ENCODE data around the gene CYP24A1. TPM values are rescaled to one million over a fixed set of nuclear protein-coding genes. Genes with fewer than 3 reads are reported as not detected.

Gene CYP24A1
- total RNA-seq, 2 donors from 2014 or later, result 1.9 TPM; not detected in 1

DNA sequence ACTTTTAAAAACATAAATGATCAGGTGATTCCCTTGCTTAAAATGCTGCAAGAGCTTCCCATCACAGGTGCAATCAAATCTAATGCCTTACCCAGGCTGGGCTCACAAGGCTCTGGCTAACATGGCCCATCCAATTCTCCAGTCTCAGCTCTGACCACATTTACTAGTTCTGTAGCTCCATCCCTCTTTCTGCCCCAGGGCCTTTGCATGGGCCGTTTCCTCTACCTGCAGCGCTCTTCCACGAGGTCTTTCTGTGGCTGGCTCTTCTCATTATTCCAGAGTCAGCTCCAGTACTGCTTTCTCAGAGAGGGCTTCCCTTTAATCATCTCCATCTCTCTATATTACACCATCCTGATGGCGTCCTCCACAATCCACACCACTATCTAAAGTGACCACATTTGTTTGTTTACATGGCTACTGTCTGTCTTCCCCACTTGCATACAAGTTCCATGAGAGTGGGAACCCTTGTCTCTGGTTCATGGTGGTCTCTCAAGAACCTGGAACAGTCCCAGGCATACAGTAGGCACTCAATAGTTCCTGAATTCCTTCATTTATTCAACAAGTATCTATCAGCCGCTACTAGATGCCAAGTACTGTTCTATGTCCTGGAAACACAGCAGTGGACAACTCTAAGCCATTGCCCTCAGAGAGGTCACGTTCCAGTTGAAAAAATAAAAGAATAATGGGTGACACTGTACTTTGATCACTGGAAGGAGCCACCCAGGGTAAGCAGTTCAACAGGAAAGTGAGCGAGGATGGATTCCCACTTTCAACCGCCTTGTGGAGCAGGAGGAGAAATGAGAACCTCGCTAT lies 12.6 kb downstream of the CYP24A1 start:
- H3K4me3 ChIP-seq, result no peak overlapping the region
- DNase-seq (ENCODE audit: low spot score), result no peak
- WGBS, result 91% methylated on average over 9 of the region's 9 CpGs
- no peaks in the 10 kb centered on the region for H3K4me1 ChIP-seq (replicated peaks)
- intact Hi-C loops (cut with DNase I), result no loop called here
- no peak overlapping the region for H3K27ac ChIP-seq
- H3K27me3 ChIP-seq (replicated peaks; ENCODE audit: insufficient read depth), result no peaks in the 10 kb centered on the region
- TF ChIP-seq, protein P1, sequence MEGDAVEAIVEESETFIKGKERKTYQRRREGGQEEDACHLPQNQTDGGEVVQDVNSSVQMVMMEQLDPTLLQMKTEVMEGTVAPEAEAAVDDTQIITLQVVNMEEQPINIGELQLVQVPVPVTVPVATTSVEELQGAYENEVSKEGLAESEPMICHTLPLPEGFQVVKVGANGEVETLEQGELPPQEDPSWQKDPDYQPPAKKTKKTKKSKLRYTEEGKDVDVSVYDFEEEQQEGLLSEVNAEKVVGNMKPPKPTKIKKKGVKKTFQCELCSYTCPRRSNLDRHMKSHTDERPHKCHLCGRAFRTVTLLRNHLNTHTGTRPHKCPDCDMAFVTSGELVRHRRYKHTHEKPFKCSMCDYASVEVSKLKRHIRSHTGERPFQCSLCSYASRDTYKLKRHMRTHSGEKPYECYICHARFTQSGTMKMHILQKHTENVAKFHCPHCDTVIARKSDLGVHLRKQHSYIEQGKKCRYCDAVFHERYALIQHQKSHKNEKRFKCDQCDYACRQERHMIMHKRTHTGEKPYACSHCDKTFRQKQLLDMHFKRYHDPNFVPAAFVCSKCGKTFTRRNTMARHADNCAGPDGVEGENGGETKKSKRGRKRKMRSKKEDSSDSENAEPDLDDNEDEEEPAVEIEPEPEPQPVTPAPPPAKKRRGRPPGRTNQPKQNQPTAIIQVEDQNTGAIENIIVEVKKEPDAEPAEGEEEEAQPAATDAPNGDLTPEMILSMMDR (IDR thresholded peaks at IDR 0.05), result no peak
- no peak for TF ChIP-seq POLR2A (IDR thresholded peaks at IDR 0.05)
- TF ChIP-seq POLR2AphosphoS5 (IDR thresholded peaks at IDR 0.05), result no peak
- no peaks in the 10 kb centered on the region for H3K9me3 ChIP-seq
- no peaks in the 10 kb centered on the region for H3K36me3 ChIP-seq

DNA sequence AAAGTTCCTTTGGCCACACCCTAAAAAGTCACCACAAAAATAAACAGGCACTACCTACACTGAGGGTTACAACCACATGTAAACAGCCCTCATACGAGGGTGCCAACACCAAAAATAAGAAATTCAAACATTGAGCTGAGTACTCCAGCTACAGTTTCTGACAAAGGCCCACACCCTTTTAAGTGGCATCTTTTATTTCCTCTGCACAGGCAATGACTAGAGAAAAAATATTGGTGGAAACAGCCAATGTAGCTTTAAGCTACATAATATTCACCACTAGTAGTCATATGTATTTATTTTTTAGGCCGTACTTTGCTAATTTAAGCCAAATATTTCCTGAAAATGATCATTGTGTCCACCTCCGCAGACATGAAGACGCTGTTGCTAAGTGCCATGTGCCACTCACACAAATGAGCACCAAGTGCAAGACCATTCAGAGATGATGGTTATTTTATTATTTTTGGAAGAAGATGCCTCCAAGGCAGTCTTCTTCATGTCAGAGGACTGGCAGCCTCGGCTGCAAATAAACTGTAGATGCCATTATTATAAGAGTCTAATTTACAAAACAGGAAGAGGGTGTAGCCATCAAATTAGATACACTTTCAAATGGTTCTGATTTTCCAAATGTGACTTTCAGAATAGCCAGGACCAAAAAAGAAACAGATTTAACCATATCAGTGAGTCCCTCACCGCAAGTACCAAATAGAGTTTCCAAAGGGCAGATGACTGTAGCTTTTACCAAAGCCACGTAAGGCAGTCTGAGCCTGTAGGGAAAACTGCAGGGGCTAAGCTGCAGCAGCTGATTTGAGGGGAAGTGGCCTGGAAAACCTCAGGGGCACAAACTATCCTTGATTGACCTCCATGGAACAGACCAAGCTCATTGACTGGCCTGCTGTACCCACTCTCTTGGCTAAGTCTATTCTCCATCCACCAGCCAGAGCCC lies 13.4 kb downstream of the CYP24A1 start:
- H3K36me3 ChIP-seq, result no peaks in the 10 kb centered on the region
- no peak overlapping the region for H3K27ac ChIP-seq
- H3K4me1 ChIP-seq (replicated peaks), result no peaks in the 10 kb centered on the region
- no peak for DNase-seq (ENCODE audit: low spot score)
- no peak for TF ChIP-seq POLR2AphosphoS5 (IDR thresholded peaks at IDR 0.05)
- TF ChIP-seq, protein P1 (IDR thresholded peaks at IDR 0.05), result no peak
- TF ChIP-seq POLR2A (IDR thresholded peaks at IDR 0.05), result no peak
- 86% methylated on average over 7 of the region's 7 CpGs for WGBS
- no peak overlapping the region for H3K4me3 ChIP-seq
- intact Hi-C loops (cut with DNase I), result no loop called here
- H3K27me3 ChIP-seq (replicated peaks; ENCODE audit: insufficient read depth), result no peaks in the 10 kb centered on the region
- H3K9me3 ChIP-seq, result no peaks in the 10 kb centered on the region

DNA sequence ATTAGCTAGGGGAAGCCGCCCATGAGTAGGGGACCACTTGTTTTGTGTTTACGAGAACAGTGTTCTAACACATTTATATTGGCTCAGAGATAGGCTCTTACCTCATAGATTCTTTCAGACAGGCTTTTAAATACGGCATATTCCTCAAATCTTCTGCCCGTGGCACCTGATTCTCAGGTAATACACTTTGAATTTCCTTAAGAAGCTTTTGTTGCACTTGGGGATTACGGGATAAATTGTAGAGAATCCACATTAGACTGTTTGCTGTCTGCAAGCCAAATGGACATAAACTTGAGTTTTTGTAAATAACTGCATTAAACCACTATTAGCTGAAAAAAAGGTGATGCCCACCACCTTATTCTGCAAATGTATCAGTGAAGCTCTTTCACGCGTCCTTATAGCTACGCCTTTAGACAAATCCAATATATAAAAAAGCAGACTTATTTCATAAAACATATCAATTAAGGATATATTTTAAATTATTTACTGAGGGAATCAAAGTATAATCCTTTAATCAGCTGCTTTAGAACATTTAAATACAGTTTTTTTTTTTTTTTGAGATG lies 14.8 kb downstream of the CYP24A1 start:
- WGBS, result 66% methylated on average over 8 of the region's 8 CpGs
- H3K9me3 ChIP-seq, result no peaks in the 10 kb centered on the region
- H3K4me1 ChIP-seq (replicated peaks), result no peaks in the 10 kb centered on the region
- intact Hi-C loops (cut with DNase I), result no loop called here
- DNase-seq (ENCODE audit: low spot score), result no peak
- H3K27me3 ChIP-seq (replicated peaks; ENCODE audit: insufficient read depth), result no peaks in the 10 kb centered on the region
- H3K27ac ChIP-seq, result no peak overlapping the region
- no peaks in the 10 kb centered on the region for H3K36me3 ChIP-seq
- TF ChIP-seq, protein P1 (IDR thresholded peaks at IDR 0.05), result no peak
- H3K4me3 ChIP-seq, result no peak overlapping the region

DNA sequence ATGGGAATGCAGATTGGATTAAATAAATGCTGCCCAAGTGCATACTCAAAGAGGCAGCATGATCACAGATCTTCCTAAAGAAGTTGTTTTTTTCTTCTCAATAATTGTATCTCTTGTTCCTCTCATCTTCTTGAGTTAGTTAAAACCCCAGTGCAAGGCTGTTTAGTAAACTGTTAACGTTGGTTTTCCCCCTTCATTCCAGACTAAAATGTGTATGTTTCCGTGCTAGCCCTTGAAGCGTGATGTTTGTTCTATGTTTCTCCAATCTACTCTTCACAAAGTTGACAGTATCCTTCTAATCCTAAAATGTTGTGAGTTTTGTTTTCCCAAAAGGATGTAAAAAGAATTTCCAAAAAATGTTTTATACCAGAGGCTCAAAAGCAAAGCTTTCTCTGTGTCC lies 15.6 kb downstream of the CYP24A1 start:
- Histone ChIP-seq H3K27ac (no peak overlapping the region), H3K4me1 (replicated peaks) (no peaks in the 10 kb centered on the region), H3K36me3 (no peaks in the 10 kb centered on the region), H3K4me3 (no peak overlapping the region), H3K9me3 (no peaks in the 10 kb centered on the region), H3K27me3 (replicated peaks; ENCODE audit: insufficient read depth) (no peaks in the 10 kb centered on the region)
- WGBS, result 88% methylated on average over 3 of the region's 3 CpGs
- DNase-seq (ENCODE audit: low spot score), result no peak
- intact Hi-C loops (cut with DNase I), result no loop called here
- TF ChIP-seq POLR2A (IDR thresholded peaks at IDR 0.05) (no peak), POLR2AphosphoS5 (IDR thresholded peaks at IDR 0.05) (no peak)
- TF ChIP-seq, protein P1 (IDR thresholded peaks at IDR 0.05), result no peak

Data from prostate gland (tissue), 2 donors.